Mucosa of stomach (tissue), 1 donor: ENCODE measurements around the gene FBXO41.

Experiments used
- H3K27me3 ChIP-seq: one replicate; pipeline ENCODE4 v1.7.0; 2013; ENCODE audit warnings: mild to moderate bottlenecking, low read length; ENCODE audit not compliant: control insufficient read depth, insufficient read depth
- H3K36me3 ChIP-seq: one replicate; pipeline ENCODE4 v1.7.0; 2013; ENCODE audit warnings: low read length; ENCODE audit not compliant: control insufficient read depth, insufficient read depth
- H3K4me1 ChIP-seq: one replicate; pipeline ENCODE4 v1.7.0; 2013; ENCODE audit warnings: mild to moderate bottlenecking, low read length; ENCODE audit not compliant: control insufficient read depth, insufficient read depth
- H3K4me3 ChIP-seq: one replicate; pipeline ENCODE4 v1.7.0; 2013; ENCODE audit warnings: low read length
- H3K9ac ChIP-seq: one replicate; pipeline ENCODE4 v1.7.0; 2013; ENCODE audit warnings: mild to moderate bottlenecking, low read length, moderate library complexity
- H3K9me3 ChIP-seq: one replicate; pipeline ENCODE4 v1.7.0; 2013; ENCODE audit warnings: mild to moderate bottlenecking, low read length, moderate library complexity; ENCODE audit not compliant: control insufficient read depth
- donor health status: Pancreatic carcinoma.

FBXO41 gene

GRCh38 chr2:73212098-73212447, 72.2 kb downstream of the FBXO41 start:
- Histone ChIP-seq H3K9me3 (no peaks in the 10 kb centered on the region), H3K9ac (no peak overlapping the region), H3K36me3 (no peaks in the 10 kb centered on the region), H3K27me3 (no peaks in the 10 kb centered on the region), H3K4me1 (peaks cover 8% of the 10 kb centered on the region), H3K4me3 (no peak overlapping the region)

GRCh38 chr2:73210696-73211095, 73.6 kb downstream of the FBXO41 start:
- peaks cover 8% of the 10 kb centered on the region for H3K4me1 ChIP-seq
- H3K9me3 ChIP-seq, result no peaks in the 10 kb centered on the region
- no peaks in the 10 kb centered on the region for H3K36me3 ChIP-seq
- H3K9ac ChIP-seq, result no peak overlapping the region
- no peaks in the 10 kb centered on the region for H3K27me3 ChIP-seq
- H3K4me3 ChIP-seq, result no peak overlapping the region

- peaks cover 8% of the 10 kb centered on the region for H3K4me1 ChIP-seq
- no peak overlapping the region for H3K4me3 ChIP-seq
- H3K27me3 ChIP-seq, result peaks cover 2% of the 10 kb centered on the region
- H3K36me3 ChIP-seq, result no peaks in the 10 kb centered on the region
- H3K9me3 ChIP-seq, result no peaks in the 10 kb centered on the region
- no peak overlapping the region for H3K9ac ChIP-seq
These were observed 74.3 kb downstream of the FBXO41 start for GRCh38 chr2:73210019-73210418.

GRCh38 chr2:73208258-73208657, 76.0 kb downstream of the FBXO41 start:
- peaks cover under 1% of the 10 kb centered on the region for H3K4me1 ChIP-seq
- no peaks in the 10 kb centered on the region for H3K36me3 ChIP-seq
- H3K9ac ChIP-seq, result no peak overlapping the region
- peaks cover 15% of the 10 kb centered on the region for H3K27me3 ChIP-seq
- no peaks in the 10 kb centered on the region for H3K9me3 ChIP-seq
- no peak overlapping the region for H3K4me3 ChIP-seq

GRCh38 chr2:73205611-73206010, 78.7 kb downstream of the FBXO41 start:
- Histone ChIP-seq H3K4me1 (no peaks in the 10 kb centered on the region), H3K4me3 (no peak overlapping the region), H3K27me3 (peaks cover 34% of the 10 kb centered on the region), H3K9ac (no peak overlapping the region), H3K36me3 (no peaks in the 10 kb centered on the region), H3K9me3 (no peaks in the 10 kb centered on the region)
